Stimulated activated effector memory CD8-positive, alpha-beta T cell treated with anti-CD3 and anti-CD28 coated beads, Interleukin-12 subunit alpha, Interleukin-12 subunit beta, amount 100 ng/mL, for 72 hours (primary cell): ENCODE measurements around the gene TIMMDC1.
A peak's percentile ranks its signal among the peaks of the same experiment; 100 is the strongest.
"Not testable (repeated sequence)": the region's sequence is repeated elsewhere in the genome, so short reads cannot be mapped to it uniquely, and the experiment has no call there.

Source experiments
- ATAC-seq: fragments of 150-1000 bp; cut with Tn5 transposase; 2 replicates; pipeline ENCODE4 v1.10.0; 2021
- DNase-seq, 2 donors: peaks; one replicate each; pipeline ENCODE4 v3.0.0; 2021 to 2022; ENCODE audit warnings: low spot score in 2 of 2
- H3K27ac Mint-ChIP-seq: one replicate; pipeline ENCODE4 v1.8.0; 2022; ENCODE audit warnings: mild to moderate bottlenecking, mixed read lengths
- H3K36me3 Mint-ChIP-seq: one replicate; pipeline ENCODE4 v1.8.0; 2022; ENCODE audit warnings: mild to moderate bottlenecking, mixed read lengths
- H3K4me1 Mint-ChIP-seq: one replicate; pipeline ENCODE4 v1.8.0; 2022; ENCODE audit warnings: mixed read lengths
- H3K4me3 Mint-ChIP-seq: one replicate; pipeline ENCODE4 v1.8.0; 2022; ENCODE audit warnings: mild to moderate bottlenecking, mixed read lengths
- H3K9me3 Mint-ChIP-seq: one replicate; pipeline ENCODE4 v1.8.0; 2022; ENCODE audit warnings: mixed read lengths

Gene TIMMDC1

GRCh38 chr3:119534296-119534695, 35.9 kb downstream of the TIMMDC1 start:
- peaks cover 53% of the 10 kb centered on the region for H3K36me3 Mint-ChIP-seq
- no peaks in the 10 kb centered on the region for H3K9me3 Mint-ChIP-seq
- DNase-seq (no peak), ATAC-seq (no peak)
- H3K4me3 Mint-ChIP-seq: no peak overlapping the region
- no peak overlapping the region for H3K27ac Mint-ChIP-seq
- H3K4me1 Mint-ChIP-seq: no peaks in the 10 kb centered on the region

- Mint-ChIP-seq H3K4me1 (peaks cover 3% of the 10 kb centered on the region), H3K27ac (no peak overlapping the region), H3K9me3 (no peaks in the 10 kb centered on the region), H3K4me3 (no peak overlapping the region), H3K36me3 (peaks cover 46% of the 10 kb centered on the region)
- ATAC-seq (no peak), DNase-seq (no peak)
Observed at GRCh38 chr3:119536757-119537156, 38.4 kb downstream of the TIMMDC1 start.

GRCh38 chr3:119538772-119539171, 40.4 kb downstream of the TIMMDC1 start:
- Mint-ChIP-seq H3K27ac (no peak overlapping the region), H3K4me3 (no peak overlapping the region)
- ATAC-seq: no peak

GRCh38 chr3:119541547-119541946, 43.2 kb downstream of the TIMMDC1 start:
- peaks cover 40% of the 10 kb centered on the region for H3K36me3 Mint-ChIP-seq
- no peak overlapping the region for H3K27ac Mint-ChIP-seq
- DNase-seq (no peak), ATAC-seq (peak; percentile 64)
- no peaks in the 10 kb centered on the region for H3K9me3 Mint-ChIP-seq
- peak overlapping the region; percentile 1 for H3K4me3 Mint-ChIP-seq
- peaks cover 8% of the 10 kb centered on the region for H3K4me1 Mint-ChIP-seq

More at GRCh38 chr3:119538772-119539171, 40.4 kb downstream of the TIMMDC1 start:
- Mint-ChIP-seq H3K36me3 (peaks cover 37% of the 10 kb centered on the region), H3K9me3 (no peaks in the 10 kb centered on the region), H3K4me1 (peaks cover 8% of the 10 kb centered on the region)
- DNase-seq: no peak

- Mint-ChIP-seq H3K36me3 (peaks cover 37% of the 10 kb centered on the region), H3K9me3 (no peaks in the 10 kb centered on the region), H3K27ac (no peak overlapping the region), H3K4me3 (peak overlapping the region; percentile 1), H3K4me1 (peaks cover 8% of the 10 kb centered on the region)
- ATAC-seq (no peak), DNase-seq (no peak)
Observed at GRCh38 chr3:119542168-119542767, 43.9 kb downstream of the TIMMDC1 start.

- DNase-seq: no peak
- no peaks in the 10 kb centered on the region for H3K9me3 Mint-ChIP-seq
- peaks cover 46% of the 10 kb centered on the region for H3K36me3 Mint-ChIP-seq
- peaks cover 8% of the 10 kb centered on the region for H3K4me1 Mint-ChIP-seq
- H3K27ac Mint-ChIP-seq: no peak overlapping the region
- ATAC-seq: no peak
- H3K4me3 Mint-ChIP-seq: no peak overlapping the region
Observed at GRCh38 chr3:119543147-119543546, 44.8 kb downstream of the TIMMDC1 start.

- DNase-seq (no peak), ATAC-seq (no peak)
- no peaks in the 10 kb centered on the region for H3K9me3 Mint-ChIP-seq
- no peak overlapping the region for H3K4me3 Mint-ChIP-seq
- H3K4me1 Mint-ChIP-seq: peaks cover under 1% of the 10 kb centered on the region
- H3K27ac Mint-ChIP-seq: no peak overlapping the region
- peaks cover 78% of the 10 kb centered on the region for H3K36me3 Mint-ChIP-seq
Observed at GRCh38 chr3:119547227-119547626, 48.9 kb downstream of the TIMMDC1 start.

GRCh38 chr3:119548341-119548740, 50.0 kb downstream of the TIMMDC1 start:
- Mint-ChIP-seq H3K27ac (no peak overlapping the region), H3K4me1 (no peaks in the 10 kb centered on the region), H3K4me3 (no peak overlapping the region), H3K36me3 (peaks cover 82% of the 10 kb centered on the region), H3K9me3 (no peaks in the 10 kb centered on the region)
- no peak for DNase-seq
- no peak for ATAC-seq

- H3K4me1 Mint-ChIP-seq: peaks cover 16% of the 10 kb centered on the region
- DNase-seq: no peak
- peak; percentile 54 for ATAC-seq
- no peaks in the 10 kb centered on the region for H3K9me3 Mint-ChIP-seq
- H3K27ac Mint-ChIP-seq: peak overlapping the region; percentile 56
- no peak overlapping the region for H3K4me3 Mint-ChIP-seq
- peaks cover 81% of the 10 kb centered on the region for H3K36me3 Mint-ChIP-seq
Observed at GRCh38 chr3:119550192-119550910, 52.0 kb downstream of the TIMMDC1 start.

GRCh38 chr3:119551598-119551997, 53.3 kb downstream of the TIMMDC1 start:
- no peak for ATAC-seq
- Mint-ChIP-seq H3K9me3 (no peaks in the 10 kb centered on the region), H3K4me1 (peaks cover 28% of the 10 kb centered on the region), H3K36me3 (peaks cover 84% of the 10 kb centered on the region), H3K27ac (no peak overlapping the region), H3K4me3 (no peak overlapping the region)
- no peak for DNase-seq

GRCh38 chr3:119552928-119553327, 54.6 kb downstream of the TIMMDC1 start:
- H3K4me3 Mint-ChIP-seq: not testable (repeated sequence)

GRCh38 chr3:119553823-119554415, 55.6 kb downstream of the TIMMDC1 start:
- ATAC-seq (no peak), DNase-seq (no peak)
- Mint-ChIP-seq H3K4me3 (peak overlapping the region; percentile 52), H3K36me3 (peaks cover 83% of the 10 kb centered on the region), H3K9me3 (no peaks in the 10 kb centered on the region), H3K4me1 (peaks cover 37% of the 10 kb centered on the region), H3K27ac (peak overlapping the region; percentile 74)

More at GRCh38 chr3:119552928-119553327, 54.6 kb downstream of the TIMMDC1 start:
- not testable (repeated sequence) for H3K9me3 Mint-ChIP-seq, H3K27ac Mint-ChIP-seq, ATAC-seq, DNase-seq
- Mint-ChIP-seq H3K4me1 (peaks cover 33% of the 10 kb centered on the region), H3K36me3 (peaks cover 89% of the 10 kb centered on the region)

GRCh38 chr3:119555309-119555735, 57.0 kb downstream of the TIMMDC1 start:
- H3K4me1 Mint-ChIP-seq: peaks cover 43% of the 10 kb centered on the region
- H3K4me3 Mint-ChIP-seq: peak overlapping the region; percentile 52
- ATAC-seq (peak; percentile 5), DNase-seq (no peak)
- H3K36me3 Mint-ChIP-seq: peaks cover 80% of the 10 kb centered on the region
- H3K27ac Mint-ChIP-seq: peak overlapping the region; percentile 74
- H3K9me3 Mint-ChIP-seq: no peaks in the 10 kb centered on the region

GRCh38 chr3:119555929-119556328, 57.6 kb downstream of the TIMMDC1 start:
- Mint-ChIP-seq H3K4me1 (peaks cover 43% of the 10 kb centered on the region), H3K9me3 (no peaks in the 10 kb centered on the region), H3K27ac (peak overlapping the region; percentile 74), H3K36me3 (peaks cover 77% of the 10 kb centered on the region), H3K4me3 (peak overlapping the region; percentile 52)
- ATAC-seq: no peak
- no peak for DNase-seq

- H3K36me3 Mint-ChIP-seq: peaks cover 66% of the 10 kb centered on the region
- H3K4me3 Mint-ChIP-seq: peak overlapping the region; percentile 52
- peak overlapping the region; percentile 74 for H3K27ac Mint-ChIP-seq
- H3K9me3 Mint-ChIP-seq: no peaks in the 10 kb centered on the region
- ATAC-seq (no peak), DNase-seq (no peak)
- peaks cover 52% of the 10 kb centered on the region for H3K4me1 Mint-ChIP-seq
Observed at GRCh38 chr3:119557192-119557876, 59.0 kb downstream of the TIMMDC1 start.
